Panc1 (cell line): ENCODE results near the gene XRCC4. TPM values are rescaled to one million over a fixed set of nuclear protein-coding genes. Genes with fewer than 3 reads are reported as not detected.

Experiments used
- ATAC-seq: fragments of 200-7000 bp; cut with Tn5 transposase; 2 replicates; pipeline ENCODE4 v1.9.1; 2020; ENCODE audit warnings: mild to moderate bottlenecking, moderate library complexity
- BruUV-seq: library from RNA; stranded (reverse); fragments of 400-500 nt; replicated peaks from 2 replicates; lab custom pipeline; 2021; lab: Mats Ljungman, UMichigan
- CTCF ChIA-PET: fragments of 300-600 bp; sonication (Branson Sonifier 250); formaldehyde crosslinking; loops from one replicate; lab custom pipeline; 2022; ENCODE audit warnings: antibody characterized with exemption; lab: Charles Lee
- POLR2A ChIA-PET: fragments of 300-600 bp; sonication (Branson Sonifier 250); formaldehyde crosslinking; loops from one replicate; lab custom pipeline; 2022; ENCODE audit warnings: antibody characterized with exemption; lab: Charles Lee
- DNase-seq: peaks from one replicate; pipeline ENCODE4 v3.0.0-alpha.2; 2010; ENCODE audit warnings: low read depth, low spot score
- H3K27ac ChIP-seq: 2 replicates; pipeline ENCODE4 v1.5.1; 2011; ENCODE audit warnings: mild to moderate bottlenecking, low read length, inconsistent platforms
- H3K27me3 ChIP-seq: fragments of 200-500 bp; sonication (Bioruptor generic); 2 replicates; pipeline ENCODE4 v1.6.0; 2014; ENCODE audit warnings: low read length, inconsistent platforms; ENCODE audit not compliant: control insufficient read depth, insufficient read depth
- H3K36me3 ChIP-seq: fragments of 200-500 bp; sonication (Bioruptor generic); 2 replicates; pipeline ENCODE4 v1.5.1; 2014; ENCODE audit warnings: inconsistent platforms, mild to moderate bottlenecking, low read length, moderate library complexity; ENCODE audit not compliant: control insufficient read depth, insufficient read depth
- H3K4me1 ChIP-seq: 2 replicates; pipeline ENCODE4 v1.5.1; 2011; ENCODE audit warnings: inconsistent platforms, mild to moderate bottlenecking, low read length, moderate library complexity; ENCODE audit not compliant: control insufficient read depth, insufficient read depth
- H3K4me3 ChIP-seq, 2 experiments: 2 replicates each; pipeline ENCODE4 v1.5.1; 2011 to 2012; ENCODE audit warnings: low read depth in 2 of 2, low read length in 2 of 2, mild to moderate bottlenecking in 2 of 2, inconsistent platforms in 1 of 2, moderate library complexity in 1 of 2
- H3K9me3 ChIP-seq: fragments of 200-500 bp; sonication (Bioruptor generic); 2 replicates; pipeline ENCODE4 v1.5.1; 2014; ENCODE audit warnings: low read depth, mild to moderate bottlenecking, inconsistent platforms, low read length, moderate library complexity; ENCODE audit not compliant: control insufficient read depth, insufficient read depth
- POLR2AphosphoS5 ChIP-seq: IDR thresholded peaks from 2 replicates; pipeline ENCODE4 v1.6.1; 2012; ENCODE audit warnings: mild to moderate bottlenecking, low read depth, low read length, moderate library complexity
- SIN3A ChIP-seq: IDR thresholded peaks from 2 replicates; pipeline ENCODE4 v1.6.1; 2012; ENCODE audit warnings: low read depth, mild to moderate bottlenecking, low read length, moderate library complexity, borderline replicate concordance; ENCODE audit not compliant: insufficient read depth
- TCF7L2 ChIP-seq: IDR thresholded peaks from 2 replicates; pipeline ENCODE4 v1.6.1; 2011; ENCODE audit warnings: mild to moderate bottlenecking, low read depth, low read length, inconsistent platforms
- in situ Hi-C: cut with HindIII; loops from 2 replicates; pipeline ENCODE4 v1.10.0; 2016; ENCODE audit warnings: low sequenced_read_pairs, low pct_unique_long_range_greater_than_20kb
- intact Hi-C: fragments of 100-400 bp; cut with micrococcal nuclease; formaldehyde crosslinking; loops from one replicate; pipeline ENCODE4 v1.10.0; 2022; ENCODE audit not compliant: unreplicated experiment
- total RNA-seq: library from RNA; stranded (reverse); gene quantifications from one replicate; pipeline ENCODE4 v1.2.1, GENCODE V29; 2021; ENCODE audit not compliant: unreplicated experiment
- TF ChIP-seq, protein P1 (sequence below): fragments of 450-650 bp; IDR thresholded peaks from 2 replicates; pipeline ENCODE4 v1.5.1; 2017; ENCODE audit warnings: mild to moderate bottlenecking
- TF ChIP-seq, protein P2 (sequence below), 2 experiments: IDR thresholded peaks; 2 replicates each; pipeline ENCODE4 v1.6.1; 2011 to 2012; ENCODE audit warnings: low read depth in 2 of 2, control low read depth in 1 of 2, low read length in 1 of 2, mild to moderate bottlenecking in 1 of 2, moderate library complexity in 1 of 2; ENCODE audit not compliant: insufficient read depth in 1 of 2

XRCC4 gene
- total RNA-seq, 1 experiment from 2014 or later = 12.5 TPM

DNA sequence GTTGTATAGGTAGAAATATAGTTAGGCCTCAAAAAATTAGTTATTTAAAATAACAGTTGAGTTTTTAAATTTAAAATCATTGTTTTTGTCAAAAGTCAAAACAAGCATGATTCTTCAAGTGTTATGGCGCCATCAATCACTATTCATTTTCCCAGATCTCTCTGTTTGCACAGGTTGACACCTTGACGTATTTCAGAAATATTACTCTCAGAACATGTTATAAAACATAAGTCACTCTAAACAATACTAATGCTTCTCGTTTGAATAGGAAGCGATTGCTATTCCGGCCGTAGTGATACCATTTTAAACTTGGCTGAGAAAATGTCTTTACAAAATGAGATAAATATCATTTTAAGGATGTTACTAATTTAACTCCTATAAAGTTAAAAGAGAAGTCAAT lies 268.1 kb downstream of the XRCC4 start:
- Histone ChIP-seq H3K9me3 (peaks cover 8% of the 10 kb centered on the region; the same call in 1 of the 2 replicates), H3K4me3 (no peak overlapping the region), H3K4me1 (no peaks in the 10 kb centered on the region), H3K27me3 (no peaks in the 10 kb centered on the region), H3K27ac (no peak overlapping the region), H3K36me3 (no peaks in the 10 kb centered on the region)
- BruUV-seq = no TSS peak
- ATAC-seq = no peak
- DNase-seq = no peak
- in situ Hi-C loops (no loop called here), intact Hi-C loops (no loop called here)
- no peak for TF ChIP-seq TCF7L2
- TF ChIP-seq, protein P1, sequence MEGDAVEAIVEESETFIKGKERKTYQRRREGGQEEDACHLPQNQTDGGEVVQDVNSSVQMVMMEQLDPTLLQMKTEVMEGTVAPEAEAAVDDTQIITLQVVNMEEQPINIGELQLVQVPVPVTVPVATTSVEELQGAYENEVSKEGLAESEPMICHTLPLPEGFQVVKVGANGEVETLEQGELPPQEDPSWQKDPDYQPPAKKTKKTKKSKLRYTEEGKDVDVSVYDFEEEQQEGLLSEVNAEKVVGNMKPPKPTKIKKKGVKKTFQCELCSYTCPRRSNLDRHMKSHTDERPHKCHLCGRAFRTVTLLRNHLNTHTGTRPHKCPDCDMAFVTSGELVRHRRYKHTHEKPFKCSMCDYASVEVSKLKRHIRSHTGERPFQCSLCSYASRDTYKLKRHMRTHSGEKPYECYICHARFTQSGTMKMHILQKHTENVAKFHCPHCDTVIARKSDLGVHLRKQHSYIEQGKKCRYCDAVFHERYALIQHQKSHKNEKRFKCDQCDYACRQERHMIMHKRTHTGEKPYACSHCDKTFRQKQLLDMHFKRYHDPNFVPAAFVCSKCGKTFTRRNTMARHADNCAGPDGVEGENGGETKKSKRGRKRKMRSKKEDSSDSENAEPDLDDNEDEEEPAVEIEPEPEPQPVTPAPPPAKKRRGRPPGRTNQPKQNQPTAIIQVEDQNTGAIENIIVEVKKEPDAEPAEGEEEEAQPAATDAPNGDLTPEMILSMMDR = no peak
- TF ChIP-seq POLR2AphosphoS5 = no peak
- TF ChIP-seq, protein P2, sequence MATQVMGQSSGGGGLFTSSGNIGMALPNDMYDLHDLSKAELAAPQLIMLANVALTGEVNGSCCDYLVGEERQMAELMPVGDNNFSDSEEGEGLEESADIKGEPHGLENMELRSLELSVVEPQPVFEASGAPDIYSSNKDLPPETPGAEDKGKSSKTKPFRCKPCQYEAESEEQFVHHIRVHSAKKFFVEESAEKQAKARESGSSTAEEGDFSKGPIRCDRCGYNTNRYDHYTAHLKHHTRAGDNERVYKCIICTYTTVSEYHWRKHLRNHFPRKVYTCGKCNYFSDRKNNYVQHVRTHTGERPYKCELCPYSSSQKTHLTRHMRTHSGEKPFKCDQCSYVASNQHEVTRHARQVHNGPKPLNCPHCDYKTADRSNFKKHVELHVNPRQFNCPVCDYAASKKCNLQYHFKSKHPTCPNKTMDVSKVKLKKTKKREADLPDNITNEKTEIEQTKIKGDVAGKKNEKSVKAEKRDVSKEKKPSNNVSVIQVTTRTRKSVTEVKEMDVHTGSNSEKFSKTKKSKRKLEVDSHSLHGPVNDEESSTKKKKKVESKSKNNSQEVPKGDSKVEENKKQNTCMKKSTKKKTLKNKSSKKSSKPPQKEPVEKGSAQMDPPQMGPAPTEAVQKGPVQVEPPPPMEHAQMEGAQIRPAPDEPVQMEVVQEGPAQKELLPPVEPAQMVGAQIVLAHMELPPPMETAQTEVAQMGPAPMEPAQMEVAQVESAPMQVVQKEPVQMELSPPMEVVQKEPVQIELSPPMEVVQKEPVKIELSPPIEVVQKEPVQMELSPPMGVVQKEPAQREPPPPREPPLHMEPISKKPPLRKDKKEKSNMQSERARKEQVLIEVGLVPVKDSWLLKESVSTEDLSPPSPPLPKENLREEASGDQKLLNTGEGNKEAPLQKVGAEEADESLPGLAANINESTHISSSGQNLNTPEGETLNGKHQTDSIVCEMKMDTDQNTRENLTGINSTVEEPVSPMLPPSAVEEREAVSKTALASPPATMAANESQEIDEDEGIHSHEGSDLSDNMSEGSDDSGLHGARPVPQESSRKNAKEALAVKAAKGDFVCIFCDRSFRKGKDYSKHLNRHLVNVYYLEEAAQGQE (IDR thresholded peaks at IDR 0.05; ENCODE audit: insufficient read depth in 1 of 2, low read depth in 2 of 2, low read length in 1 of 2) = no peak
- no peak for TF ChIP-seq SIN3A
- ChIA-PET POLR2A (no interaction called here), CTCF (no interaction called here)

DNA sequence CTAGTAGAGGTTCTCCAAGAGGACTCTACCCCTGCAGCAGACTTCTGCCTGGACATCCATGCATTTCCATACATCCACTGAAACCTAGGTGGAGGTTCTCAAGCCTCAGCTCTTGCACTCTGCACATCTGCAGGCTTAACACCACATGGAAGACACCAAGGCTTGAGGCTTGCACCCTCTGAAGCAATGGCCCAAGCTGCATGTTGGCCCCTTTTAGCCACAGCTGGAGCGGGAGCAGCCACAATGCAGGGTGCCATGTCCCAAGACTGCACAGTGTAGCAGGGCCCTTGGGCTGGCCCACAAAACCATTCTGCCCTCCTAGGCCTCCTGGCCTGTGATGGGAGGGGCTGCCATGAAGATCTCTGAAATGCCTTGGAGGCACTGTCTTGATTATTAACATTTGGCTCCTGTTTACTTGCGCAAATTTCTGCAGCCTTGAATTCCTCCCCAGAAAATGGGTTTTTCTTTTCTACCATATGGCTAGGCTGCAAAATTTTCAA lies 271.0 kb downstream of the XRCC4 start:
- DNase-seq (no peak), ATAC-seq (no peak)
- no TSS peak for BruUV-seq
- in situ Hi-C loops = no loop called here
- no peaks in the 10 kb centered on the region for H3K36me3 ChIP-seq
- intact Hi-C loops = no loop called here
- H3K4me1 ChIP-seq = no peaks in the 10 kb centered on the region
- no peaks in the 10 kb centered on the region for H3K27me3 ChIP-seq
- no peak for TF ChIP-seq TCF7L2
- TF ChIP-seq, protein P2 (IDR thresholded peaks at IDR 0.05; ENCODE audit: insufficient read depth in 1 of 2, low read depth in 2 of 2, low read length in 1 of 2) = no peak
- TF ChIP-seq SIN3A = no peak
- TF ChIP-seq, protein P1 = no peak
- TF ChIP-seq POLR2AphosphoS5 = no peak
- CTCF ChIA-PET = no interaction called here
- peaks cover 8% of the 10 kb centered on the region; the same call in 1 of the 2 replicates for H3K9me3 ChIP-seq
- H3K27ac ChIP-seq = no peak overlapping the region
- POLR2A ChIA-PET = no interaction called here
- no peak overlapping the region for H3K4me3 ChIP-seq
